ENCODE results near the gene TTC14.
"Not testable (repeated sequence)": the region's sequence is repeated elsewhere in the genome, so short reads cannot be mapped to it uniquely, and the experiment has no call there.

The TTC14 gene

DNA sequence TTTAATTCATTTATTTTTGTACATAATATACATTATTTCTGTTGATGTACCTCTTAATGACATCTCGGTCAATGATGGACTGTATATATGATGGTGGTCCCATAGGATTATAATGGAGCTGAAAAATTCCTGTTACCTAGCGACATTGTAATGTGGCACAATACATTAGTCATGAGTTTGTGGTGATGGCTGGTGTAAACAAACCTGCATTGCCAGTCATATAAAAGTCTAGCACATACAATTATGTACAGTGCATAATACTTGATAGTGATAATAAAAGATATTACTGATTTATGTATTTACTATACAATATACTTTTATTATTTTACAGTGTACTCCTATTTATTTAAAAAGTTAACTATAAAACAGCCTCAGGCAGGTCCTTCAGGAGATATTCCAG, 15.1 kb downstream of the TTC14 start:
- no peak for TF ChIP-seq ZFP3 (CRISPR knock-in tag; IDR thresholded peaks at IDR 0.05)
- TF ChIP-seq GLIS3 (CRISPR knock-in tag; IDR thresholded peaks at IDR 0.05), result no peak
- TF ChIP-seq, protein P1, sequence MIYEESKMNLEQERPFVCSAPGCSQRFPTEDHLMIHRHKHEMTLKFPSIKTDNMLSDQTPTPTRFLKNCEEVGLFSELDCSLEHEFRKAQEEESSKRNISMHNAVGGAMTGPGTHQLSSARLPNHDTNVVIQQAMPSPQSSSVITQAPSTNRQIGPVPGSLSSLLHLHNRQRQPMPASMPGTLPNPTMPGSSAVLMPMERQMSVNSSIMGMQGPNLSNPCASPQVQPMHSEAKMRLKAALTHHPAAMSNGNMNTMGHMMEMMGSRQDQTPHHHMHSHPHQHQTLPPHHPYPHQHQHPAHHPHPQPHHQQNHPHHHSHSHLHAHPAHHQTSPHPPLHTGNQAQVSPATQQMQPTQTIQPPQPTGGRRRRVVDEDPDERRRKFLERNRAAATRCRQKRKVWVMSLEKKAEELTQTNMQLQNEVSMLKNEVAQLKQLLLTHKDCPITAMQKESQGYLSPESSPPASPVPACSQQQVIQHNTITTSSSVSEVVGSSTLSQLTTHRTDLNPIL (CRISPR knock-in tag; IDR thresholded peaks at IDR 0.05; ENCODE audit: low read depth), result no peak
- no peak for TF ChIP-seq ZNF70 (CRISPR knock-in tag; IDR thresholded peaks at IDR 0.05)
- TF ChIP-seq ISL1 (CRISPR knock-in tag; IDR thresholded peaks at IDR 0.05), result no peak
- no peak for TF ChIP-seq ESRRG (CRISPR knock-in tag; IDR thresholded peaks at IDR 0.05)
- TF ChIP-seq BACH2 (CRISPR knock-in tag; IDR thresholded peaks at IDR 0.05; ENCODE audit: borderline replicate concordance), result no peak
- no peak for TF ChIP-seq SNAI2 (CRISPR knock-in tag; IDR thresholded peaks at IDR 0.05)
- TF ChIP-seq TCF4 (CRISPR knock-in tag; IDR thresholded peaks at IDR 0.05; ENCODE audit: borderline replicate concordance), result no peak
- TF ChIP-seq ZNF565 (CRISPR knock-in tag; conservative IDR thresholded peaks at IDR 0.05; ENCODE audit: low read depth), result no peak
- TF ChIP-seq TOX (CRISPR knock-in tag; IDR thresholded peaks at IDR 0.05; ENCODE audit: borderline replicate concordance), result no peak
- ATAC-seq, result no peak

DNA sequence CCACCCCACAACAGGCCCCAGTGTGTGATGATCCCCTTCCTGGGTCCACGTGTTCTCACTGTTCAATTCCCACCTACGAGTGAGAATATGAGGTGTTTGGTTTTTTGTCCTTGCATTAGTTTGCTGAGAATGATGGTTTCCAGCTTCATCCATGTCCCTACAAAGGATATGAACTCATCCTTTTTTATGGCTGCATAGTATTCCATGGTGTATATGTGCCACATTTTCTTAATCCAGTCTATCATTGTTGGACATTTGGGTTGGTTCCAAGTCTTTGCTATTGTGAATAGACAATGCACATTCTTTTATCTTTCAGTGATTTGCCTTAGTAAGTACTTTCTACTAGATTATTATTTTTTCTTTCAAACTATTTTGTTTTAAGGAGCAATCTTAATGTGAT, 16.6 kb downstream of the TTC14 start:
- not testable (repeated sequence) for ATAC-seq

DNA sequence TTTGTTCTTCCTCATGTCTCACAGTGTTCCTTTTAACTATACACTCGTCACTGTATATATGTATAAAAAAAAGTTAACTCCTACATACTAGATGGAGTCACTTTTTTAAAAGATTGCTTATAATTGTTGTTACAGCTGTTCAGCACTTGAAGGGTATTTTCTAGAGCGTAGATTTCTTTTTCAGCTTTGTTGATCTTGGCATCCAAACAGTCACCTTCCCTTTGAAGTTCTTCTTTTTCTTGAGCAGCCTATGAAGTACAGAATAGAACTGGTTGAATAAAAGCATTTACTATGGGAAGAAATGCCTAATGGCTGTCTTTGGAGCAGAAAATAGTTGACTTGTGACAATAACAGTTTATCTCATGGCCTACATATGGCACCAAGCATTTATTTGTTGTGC, 17.8 kb downstream of the TTC14 start:
- no peak for ATAC-seq
- TF ChIP-seq BACH2 (CRISPR knock-in tag; IDR thresholded peaks at IDR 0.05; ENCODE audit: borderline replicate concordance) (no peak), ZNF70 (CRISPR knock-in tag; IDR thresholded peaks at IDR 0.05) (no peak), ZNF565 (CRISPR knock-in tag; conservative IDR thresholded peaks at IDR 0.05; ENCODE audit: low read depth) (no peak), CSDC2 (CRISPR knock-in tag; IDR thresholded peaks at IDR 0.05) (no peak)
- TF ChIP-seq, protein P2, sequence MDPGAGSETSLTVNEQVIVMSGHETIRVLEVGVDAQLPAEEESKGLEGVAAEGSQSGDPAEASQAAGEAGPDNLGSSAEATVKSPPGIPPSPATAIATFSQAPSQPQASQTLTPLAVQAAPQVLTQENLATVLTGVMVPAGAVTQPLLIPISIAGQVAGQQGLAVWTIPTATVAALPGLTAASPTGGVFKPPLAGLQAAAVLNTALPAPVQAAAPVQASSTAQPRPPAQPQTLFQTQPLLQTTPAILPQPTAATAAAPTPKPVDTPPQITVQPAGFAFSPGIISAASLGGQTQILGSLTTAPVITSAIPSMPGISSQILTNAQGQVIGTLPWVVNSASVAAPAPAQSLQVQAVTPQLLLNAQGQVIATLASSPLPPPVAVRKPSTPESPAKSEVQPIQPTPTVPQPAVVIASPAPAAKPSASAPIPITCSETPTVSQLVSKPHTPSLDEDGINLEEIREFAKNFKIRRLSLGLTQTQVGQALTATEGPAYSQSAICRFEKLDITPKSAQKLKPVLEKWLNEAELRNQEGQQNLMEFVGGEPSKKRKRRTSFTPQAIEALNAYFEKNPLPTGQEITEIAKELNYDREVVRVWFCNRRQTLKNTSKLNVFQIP (CRISPR knock-in tag; IDR thresholded peaks at IDR 0.05; ENCODE audit: borderline replicate concordance, low read depth), result no peak

DNA sequence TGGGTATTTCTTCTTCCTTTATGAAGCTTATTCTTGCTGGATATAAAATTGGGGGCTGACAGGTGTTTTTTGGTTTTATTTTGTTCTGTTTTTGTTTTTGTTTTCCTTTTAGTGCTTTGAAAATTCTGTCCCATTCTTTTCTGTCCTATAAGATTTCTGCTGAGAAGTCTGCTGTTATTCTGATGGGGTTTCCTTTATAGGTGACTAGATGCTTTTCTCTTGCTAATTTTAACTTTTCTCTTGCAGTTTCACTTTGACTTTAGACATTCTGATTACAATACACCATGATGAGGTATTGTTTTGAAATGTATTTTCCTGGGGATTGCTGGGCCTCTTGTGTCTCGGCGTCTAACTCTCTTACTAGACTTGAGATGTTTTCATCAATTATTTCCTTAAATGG, 22.8 kb downstream of the TTC14 start:
- ATAC-seq, result no peak
- TF ChIP-seq ZNF565 (CRISPR knock-in tag; conservative IDR thresholded peaks at IDR 0.05; ENCODE audit: low read depth) (no peak), RARB (CRISPR knock-in tag; IDR thresholded peaks at IDR 0.05) (no peak), ARNTL (CRISPR knock-in tag; IDR thresholded peaks at IDR 0.05; ENCODE audit: borderline replicate concordance, low read depth) (no peak), SNAI2 (CRISPR knock-in tag; IDR thresholded peaks at IDR 0.05) (no peak), GLIS3 (CRISPR knock-in tag; IDR thresholded peaks at IDR 0.05) (no peak), ISL1 (CRISPR knock-in tag; IDR thresholded peaks at IDR 0.05) (no peak), ZFP3 (CRISPR knock-in tag; IDR thresholded peaks at IDR 0.05) (no peak), ZFP30 (CRISPR knock-in tag; IDR thresholded peaks at IDR 0.05) (no peak), ZNF70 (CRISPR knock-in tag; IDR thresholded peaks at IDR 0.05) (no peak), ZNF8 (CRISPR knock-in tag; IDR thresholded peaks at IDR 0.05) (no peak), TCF4 (CRISPR knock-in tag; IDR thresholded peaks at IDR 0.05; ENCODE audit: borderline replicate concordance) (no peak)
- TF ChIP-seq, protein P1 (CRISPR knock-in tag; IDR thresholded peaks at IDR 0.05; ENCODE audit: low read depth), result no peak
- TF ChIP-seq, protein P3, sequence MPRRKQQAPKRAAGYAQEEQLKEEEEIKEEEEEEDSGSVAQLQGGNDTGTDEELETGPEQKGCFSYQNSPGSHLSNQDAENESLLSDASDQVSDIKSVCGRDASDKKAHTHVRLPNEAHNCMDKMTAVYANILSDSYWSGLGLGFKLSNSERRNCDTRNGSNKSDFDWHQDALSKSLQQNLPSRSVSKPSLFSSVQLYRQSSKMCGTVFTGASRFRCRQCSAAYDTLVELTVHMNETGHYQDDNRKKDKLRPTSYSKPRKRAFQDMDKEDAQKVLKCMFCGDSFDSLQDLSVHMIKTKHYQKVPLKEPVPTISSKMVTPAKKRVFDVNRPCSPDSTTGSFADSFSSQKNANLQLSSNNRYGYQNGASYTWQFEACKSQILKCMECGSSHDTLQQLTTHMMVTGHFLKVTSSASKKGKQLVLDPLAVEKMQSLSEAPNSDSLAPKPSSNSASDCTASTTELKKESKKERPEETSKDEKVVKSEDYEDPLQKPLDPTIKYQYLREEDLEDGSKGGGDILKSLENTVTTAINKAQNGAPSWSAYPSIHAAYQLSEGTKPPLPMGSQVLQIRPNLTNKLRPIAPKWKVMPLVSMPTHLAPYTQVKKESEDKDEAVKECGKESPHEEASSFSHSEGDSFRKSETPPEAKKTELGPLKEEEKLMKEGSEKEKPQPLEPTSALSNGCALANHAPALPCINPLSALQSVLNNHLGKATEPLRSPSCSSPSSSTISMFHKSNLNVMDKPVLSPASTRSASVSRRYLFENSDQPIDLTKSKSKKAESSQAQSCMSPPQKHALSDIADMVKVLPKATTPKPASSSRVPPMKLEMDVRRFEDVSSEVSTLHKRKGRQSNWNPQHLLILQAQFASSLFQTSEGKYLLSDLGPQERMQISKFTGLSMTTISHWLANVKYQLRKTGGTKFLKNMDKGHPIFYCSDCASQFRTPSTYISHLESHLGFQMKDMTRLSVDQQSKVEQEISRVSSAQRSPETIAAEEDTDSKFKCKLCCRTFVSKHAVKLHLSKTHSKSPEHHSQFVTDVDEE (CRISPR knock-in tag; IDR thresholded peaks at IDR 0.05), result no peak

DNA sequence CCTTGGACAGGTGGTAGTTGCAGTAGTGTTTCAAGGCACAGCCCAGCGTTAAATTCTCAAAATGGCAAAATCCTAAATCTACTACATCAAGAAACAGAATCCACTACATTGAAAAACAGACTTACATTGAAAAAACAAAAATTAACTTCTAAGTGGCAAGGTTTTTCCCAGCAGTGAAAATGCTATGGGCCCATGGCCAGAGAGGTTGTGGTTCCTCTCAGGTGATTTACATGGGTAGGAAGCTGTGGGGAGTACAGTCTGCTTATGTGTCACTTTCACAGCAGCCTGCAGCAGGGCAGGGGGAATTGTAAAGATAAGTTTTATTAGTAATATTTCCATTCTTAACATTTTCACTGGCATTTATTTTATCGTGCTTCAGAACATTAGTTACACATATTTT, 24.9 kb downstream of the TTC14 start:
- TF ChIP-seq ESRRG (CRISPR knock-in tag; IDR thresholded peaks at IDR 0.05), result no peak
- no peak for TF ChIP-seq BACH2 (CRISPR knock-in tag; IDR thresholded peaks at IDR 0.05; ENCODE audit: borderline replicate concordance)
- ATAC-seq, result no peak
